ENCODE measurements around the gene SYNE3.

DNA sequence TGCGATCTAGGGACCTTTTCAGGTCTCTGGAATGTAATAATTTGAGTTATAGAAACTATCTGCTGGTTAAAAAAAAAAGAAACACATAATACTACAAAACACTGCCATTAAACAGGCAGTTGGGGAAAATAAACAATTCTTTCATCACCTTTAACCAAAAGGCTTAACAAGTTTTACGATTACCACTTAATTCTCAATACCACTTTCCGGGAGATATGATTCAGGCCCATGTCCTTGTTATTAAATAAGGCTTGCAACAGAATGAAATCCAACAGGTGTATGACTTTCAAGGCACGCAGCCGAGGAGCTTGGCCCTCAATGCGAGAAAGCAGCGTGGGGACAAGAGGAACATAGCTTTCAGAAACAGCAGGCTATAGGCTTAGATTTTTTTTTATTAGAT lies 12.8 kb upstream of the SYNE3 start:
- TF ChIP-seq CTCF (optimal IDR thresholded peaks at IDR 0.05 in 1 of 3, IDR thresholded peaks at IDR 0.05 in 1 of 3, conservative IDR thresholded peaks at IDR 0.05 in 1 of 3; ENCODE audit: extremely low read depth in 1 of 3, insufficient read depth in 2 of 3, low read length in 3 of 3) (no peak), EZH2 (IDR thresholded peaks at IDR 0.05; ENCODE audit: low read length) (no peak)
